CD4-positive, alpha-beta T cell (primary cell): ENCODE results near the gene GPR61. TPM values are rescaled to one million over a fixed set of nuclear protein-coding genes. Genes with fewer than 3 reads are reported as not detected.

ENCODE experiments used
- ATAC-seq: fragments of 200-7000 bp; cut with Tn5 transposase; one replicate; pipeline ENCODE4 v1.10.0; 2022; ENCODE audit warnings: mild to moderate bottlenecking; ENCODE audit not compliant: poor library complexity
- CTCF ChIA-PET: fragments of 350-600 bp; sonication (Branson Sonifier 250); formaldehyde crosslinking; loops from one replicate; lab custom pipeline; 2021; ENCODE audit warnings: antibody characterized with exemption, inconsistent platforms; lab: Charles Lee
- POLR2A ChIA-PET: fragments of 350-600 bp; sonication (Branson Sonifier 250); formaldehyde crosslinking; loops from one replicate; lab custom pipeline; 2021; ENCODE audit warnings: antibody characterized with exemption, inconsistent platforms; lab: Charles Lee
- DNase-seq, 14 experiments: peaks; one replicate each; pipeline ENCODE4 v3.0.0-alpha.2; 2013 to 2020; ENCODE audit warnings: mixed read lengths in 2 of 14
- H3K27ac ChIP-seq, 2 donors: one replicate each; pipeline versions ENCODE4 v1.5.1 to v1.7.0; 2013; ENCODE audit warnings: low read length in 2 of 2, low read depth in 1 of 2, mild to moderate bottlenecking in 1 of 2
- H3K27me3 ChIP-seq, 2 experiments: 1 replicate in 1 of 2; 2 replicates in 1 of 2; pipeline versions ENCODE4 v1.6.1 to v1.7.0; 2013; ENCODE audit warnings: low read length in 2 of 2, control low read depth in 1 of 2, mild to moderate bottlenecking in 1 of 2, moderate library complexity in 1 of 2; ENCODE audit not compliant: insufficient read depth in 2 of 2, control insufficient read depth in 1 of 2
- H3K36me3 ChIP-seq: one replicate; pipeline ENCODE4 v1.6.1; 2013; ENCODE audit warnings: low read length, control low read depth; ENCODE audit not compliant: insufficient read depth
- H3K4me1 ChIP-seq: one replicate; pipeline ENCODE4 v1.6.1; 2013; ENCODE audit warnings: low read length, control low read depth; ENCODE audit not compliant: insufficient read depth
- H3K4me3 ChIP-seq: one replicate; pipeline ENCODE4 v1.5.1; 2013; ENCODE audit warnings: mild to moderate bottlenecking, low read length, moderate library complexity
- H3K9me3 ChIP-seq, 2 experiments: 1 replicate in 1 of 2; 2 replicates in 1 of 2; pipeline versions ENCODE4 v1.6.1 to v1.7.0; 2013; ENCODE audit warnings: low read length in 2 of 2, mild to moderate bottlenecking in 2 of 2, control low read depth in 1 of 2, moderate library complexity in 1 of 2; ENCODE audit not compliant: control insufficient read depth in 1 of 2, insufficient read depth in 1 of 2
- H3K27ac Mint-ChIP-seq: one replicate; pipeline ENCODE4 v1.8.0; 2020; ENCODE audit warnings: mixed read lengths
- H3K27me3 Mint-ChIP-seq: one replicate; pipeline ENCODE4 v1.8.0; 2021; ENCODE audit warnings: mixed read lengths
- H3K36me3 Mint-ChIP-seq: one replicate; pipeline ENCODE4 v1.8.0; 2021; ENCODE audit warnings: low read depth, mixed read lengths
- H3K4me1 Mint-ChIP-seq: one replicate; pipeline ENCODE4 v1.8.0; 2021; ENCODE audit warnings: low read depth, mixed read lengths
- H3K4me3 Mint-ChIP-seq: one replicate; pipeline ENCODE4 v1.8.0; 2020; ENCODE audit warnings: mild to moderate bottlenecking, mixed read lengths
- H3K9me3 Mint-ChIP-seq: one replicate; pipeline ENCODE4 v1.8.0; 2020; ENCODE audit warnings: mixed read lengths
- CTCF ChIP-seq: fragments of 200-600 bp; IDR thresholded peaks from one replicate; pipeline ENCODE4 v1.8.0; 2022; ENCODE audit warnings: antibody characterized with exemption, mild to moderate bottlenecking
- intact Hi-C, 2 experiments: fragments of 100-400 bp; cut with DNase I in 1 of 2; cut with micrococcal nuclease in 1 of 2; formaldehyde crosslinking; loops; one replicate each; pipeline versions ENCODE4 v1.15.1 to v1.9.0; 2023 to 2025; cut with DNase I, micrococcal nuclease
- total RNA-seq, 174 experiments: library from RNA in 2 of 174; stranded (reverse) in 2 of 174; gene quantifications; one replicate each; pipeline ENCODE4 v1.2.3 and lab custom pipeline; 2021 to 2026

GPR61 gene
- total RNA-seq, 2 experiments from 2014 or later: 0.53 to 0.85 TPM

GRCh38 chr1:109528712-109529111 is 11.0 kb upstream of the GPR61 start:
- Mint-ChIP-seq H3K36me3 (no peaks in the 10 kb centered on the region), H3K9me3 (no peaks in the 10 kb centered on the region), H3K27ac (no peak overlapping the region), H3K4me3 (no peak overlapping the region), H3K4me1 (peaks cover 35% of the 10 kb centered on the region), H3K27me3 (no peaks in the 10 kb centered on the region)
- DNase-seq: no peak
- Histone ChIP-seq H3K27me3 (no peaks in the 10 kb centered on the region), H3K27ac (no peak overlapping the region), H3K9me3 (no peaks in the 10 kb centered on the region), H3K4me3 (no peak overlapping the region), H3K4me1 (peaks cover 35% of the 10 kb centered on the region), H3K36me3 (no peaks in the 10 kb centered on the region)
- ChIA-PET CTCF (interaction anchor here (10.3 kb wide), 1 partner anchor 29 kb away, joined by 474 read pairs; the partner anchor contains the start of genes AMIGO1 and CYB561D1), POLR2A (interaction anchor here (8.8 kb wide), 1 partner anchor 28 kb away, joined by 318 read pairs; the partner anchor contains the start of genes AMIGO1 and CYB561D1)
- TF ChIP-seq CTCF: no peak
- intact Hi-C loops: no loop called here
- ATAC-seq: no peak

DNA sequence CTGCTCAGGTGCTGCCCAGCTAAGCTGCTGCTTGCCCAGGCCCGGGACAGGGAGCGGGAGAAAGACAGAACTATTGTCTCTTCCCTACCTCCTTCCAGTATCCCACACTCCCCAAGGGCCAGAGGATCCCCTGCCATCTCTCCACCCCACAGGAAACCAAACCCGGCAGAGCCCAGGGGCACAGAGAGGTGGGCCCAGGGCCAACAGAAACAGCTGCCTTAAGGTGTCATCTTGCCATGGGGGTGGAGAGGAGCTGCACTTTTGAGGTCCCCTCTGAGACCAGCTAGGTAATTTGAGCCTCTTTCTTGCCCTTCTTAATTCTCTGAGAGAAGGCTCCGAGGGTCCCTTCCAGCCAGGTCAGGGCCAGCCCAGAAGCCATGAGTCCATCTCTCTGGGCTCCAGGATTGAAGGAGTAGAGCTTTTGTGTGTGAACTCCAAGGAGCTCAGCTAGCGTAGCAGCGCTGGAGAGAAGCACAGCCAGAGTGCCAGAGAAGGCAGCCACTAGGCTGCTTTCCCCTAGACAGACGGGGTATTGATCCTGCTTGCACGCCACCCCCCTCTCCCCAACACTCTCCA is 9.7 kb upstream of the GPR61 start:
- peaks cover 35% of the 10 kb centered on the region for H3K4me1 ChIP-seq
- H3K27ac Mint-ChIP-seq: no peak overlapping the region
- no peak for ATAC-seq
- no peak overlapping the region for H3K4me3 ChIP-seq
- intact Hi-C loops: loop anchor here (5.0 kb wide), 2 partner anchors 103 to 703 kb away; partner anchors contain the start of gene PSMA5 (in 1 of the 2)
- DNase-seq: no peak
- CTCF ChIA-PET: interaction anchor here (10.3 kb wide), 1 partner anchor 30 kb away, joined by 474 read pairs; the partner anchor contains the start of genes AMIGO1 and CYB561D1
- H3K9me3 Mint-ChIP-seq: no peaks in the 10 kb centered on the region
- no peaks in the 10 kb centered on the region for H3K36me3 Mint-ChIP-seq
- no peaks in the 10 kb centered on the region for H3K9me3 ChIP-seq
- peaks cover 35% of the 10 kb centered on the region for H3K4me1 Mint-ChIP-seq
- POLR2A ChIA-PET: interaction anchor here (0.7 to 8.8 kb wide), 4 partner anchors 10 to 29 kb away, joined by 3 to 318 read pairs (median 4); partner anchors contain the start of genes AMIGO1, CYB561D1 and GNAI3
- no peaks in the 10 kb centered on the region for H3K27me3 Mint-ChIP-seq
- no peak for TF ChIP-seq CTCF
- H3K27me3 ChIP-seq: no peaks in the 10 kb centered on the region
- H3K36me3 ChIP-seq: no peaks in the 10 kb centered on the region
- H3K4me3 Mint-ChIP-seq: no peak overlapping the region
- no peak overlapping the region for H3K27ac ChIP-seq

DNA sequence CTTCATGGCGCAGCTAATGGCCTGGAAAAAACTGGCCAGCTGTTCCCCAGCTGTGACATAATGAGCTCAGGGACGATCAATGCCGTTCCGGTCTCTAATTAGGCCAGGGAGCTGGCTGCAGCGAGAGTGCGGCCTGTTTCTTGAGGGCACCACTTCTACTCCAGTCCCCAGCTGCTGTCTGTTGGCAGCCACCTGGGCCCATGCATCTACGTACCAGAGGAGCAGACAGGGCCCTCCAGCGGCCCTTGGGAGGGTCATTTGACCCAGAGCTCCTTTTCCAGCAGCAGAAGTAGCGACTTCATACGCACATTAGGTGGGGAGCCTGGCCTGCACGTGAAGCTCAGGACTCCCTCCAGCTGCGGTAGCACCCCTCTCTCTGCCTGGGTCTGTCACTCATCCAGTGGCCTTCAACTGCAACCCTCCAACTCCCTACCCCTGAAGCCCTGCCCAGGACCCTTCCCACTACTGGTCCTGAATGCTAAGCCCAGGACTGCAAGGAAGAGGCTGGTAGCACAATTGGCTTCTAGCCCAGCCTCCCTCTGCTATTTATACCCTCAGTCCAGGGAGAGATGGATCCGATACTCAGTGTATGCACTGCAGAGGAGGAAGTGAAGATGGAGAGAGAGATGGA is 9.1 kb upstream of the GPR61 start:
- intact Hi-C loops: loop anchor here (1.0 to 5.0 kb wide), 3 partner anchors 13 to 703 kb away; partner anchors contain the start of gene PSMA5 (in 1 of the 2)
- no peak for DNase-seq

More for the DNA sequence above, 9.1 kb upstream of the GPR61 start:
- no peaks in the 10 kb centered on the region for H3K27me3 Mint-ChIP-seq
- H3K4me1 Mint-ChIP-seq: peaks cover 35% of the 10 kb centered on the region
- Histone ChIP-seq H3K36me3 (no peaks in the 10 kb centered on the region), H3K27me3 (no peaks in the 10 kb centered on the region), H3K4me3 (no peak overlapping the region), H3K4me1 (peaks cover 35% of the 10 kb centered on the region), H3K27ac (no peak overlapping the region), H3K9me3 (no peaks in the 10 kb centered on the region)
- no peak for ATAC-seq
- no peaks in the 10 kb centered on the region for H3K36me3 Mint-ChIP-seq
- TF ChIP-seq CTCF: no peak
- H3K4me3 Mint-ChIP-seq: peak overlapping the region; percentile 23
- CTCF ChIA-PET: interaction anchor here (10.3 kb wide), 1 partner anchor 31 kb away, joined by 474 read pairs; the partner anchor contains the start of genes AMIGO1 and CYB561D1
- H3K27ac Mint-ChIP-seq: peak overlapping the region; percentile 35
- POLR2A ChIA-PET: interaction anchor here (0.7 to 8.8 kb wide), 3 partner anchors 10 to 30 kb away, joined by 3 to 318 read pairs (median 5); partner anchors contain the start of genes AMIGO1 and CYB561D1
- H3K9me3 Mint-ChIP-seq: no peaks in the 10 kb centered on the region
